Body of pancreas (tissue), 4 donors: ENCODE measurements around the gene TMEM171. TPM values are rescaled to one million over a fixed set of nuclear protein-coding genes. Genes with fewer than 3 reads are reported as not detected.

Experiments used
- ATAC-seq: fragments of 150-250 bp; one replicate; pipeline ENCODE4 v1.9.1; 2016
- DNase-seq, 4 donors: peaks; one replicate each; pipeline ENCODE4 v3.0.0-alpha.2; 2019
- H3K27ac ChIP-seq, 4 donors: fragments of 200-600 bp; sonication (generic); 1 replicate in 3 of 4; 2 replicates in 1 of 4; pipeline versions ENCODE4 v1.5.1 to v1.6.1; 2016 to 2019; ENCODE audit warnings: mild to moderate bottlenecking in 1 of 4, mixed read lengths in 1 of 4, moderate library complexity in 1 of 4
- H3K27me3 ChIP-seq, 2 donors: fragments of 200-600 bp; sonication (generic); one replicate each; pipeline ENCODE4 v1.6.0; 2016; ENCODE audit warnings: mild to moderate bottlenecking in 1 of 2
- H3K36me3 ChIP-seq, 2 donors: fragments of 200-600 bp; sonication (generic); replicated peaks in 1 of 2; 2 replicates each; pipeline ENCODE4 v1.5.1; 2016; ENCODE audit warnings: low read depth in 2 of 2; ENCODE audit not compliant: insufficient read depth in 1 of 2
- H3K4me1 ChIP-seq: fragments of 200-600 bp; sonication (generic); one replicate; pipeline ENCODE4 v1.6.0; 2016
- H3K4me3 ChIP-seq, 2 donors: fragments of 200-600 bp; sonication (generic); 1 replicate in 1 of 2; 2 replicates in 1 of 2; pipeline ENCODE4 v1.5.1; 2016 to 2019
- H3K9me3 ChIP-seq, 3 donors: fragments of 200-600 bp; sonication (generic); 1 replicate in 2 of 3; 2 replicates in 1 of 3; pipeline ENCODE4 v1.5.1; 2016
- CTCF ChIP-seq, 7 experiments: fragments of 450-650 bp in 4 of 7; fragments of 200-600 bp in 3 of 7; sonication (generic) in 3 of 7; IDR thresholded peaks; one replicate each; pipeline ENCODE4 v1.5.1; 2016 to 2019; ENCODE audit warnings: antibody characterized with exemption in 7 of 7
- POLR2A ChIP-seq, 3 donors: fragments of 450-650 bp; IDR thresholded peaks; one replicate each; pipeline ENCODE4 v1.6.1; 2016; ENCODE audit warnings: antibody characterized with exemption in 3 of 3, mild to moderate bottlenecking in 2 of 3
- WGBS, 2 donors: methylation state at CpG; one replicate each; pipeline ENCODE4 v1.1.5; 2017; 5-methylcytosine and 5-hydroxymethylcytosine counted together
- intact Hi-C: fragments of 100-400 bp; cut with DNase I; formaldehyde crosslinking; loops from one replicate; pipeline ENCODE4 v1.15.1; 2023
- total RNA-seq, 2 donors: library from RNA; depleted of rRNA; stranded (reverse); fragments of >200 nt; gene quantifications; one replicate each; pipeline ENCODE4 v1.1.0, GENCODE V29; 2016

TMEM171 gene
- total RNA-seq: 1 to 10 TPM in 1 of 2 donors, not detected in 1; 1.8 TPM

GRCh38 chr5:73120222-73121118 lies at the start of gene TMEM171:
Gene TMEM171, plus strand, starts transcription at chr5:73120575. Its CDS starts 2,799 bp downstream, at chr5:73123374.
- WGBS, 2 donors: 3 to 6% methylated on average over 13 to 78 of the region's 94 CpGs
- intact Hi-C loops: no loop called here
- Histone ChIP-seq H3K27me3 (no peaks in the 10 kb centered on the region), H3K9me3 (no peaks in the 10 kb centered on the region), H3K4me1 (peaks cover 24% of the 10 kb centered on the region), H3K27ac (peak within 1 kb of the TSS in 3 of 4 donors; percentile 22 to 75 (median 28)), H3K4me3 (peak within 1 kb of the TSS in 1 of 2 donors; percentile 31), H3K36me3 (no peaks in the 10 kb centered on the region)
- DNase-seq (peak; percentile 51 to 83 (median 66)), ATAC-seq (peak; percentile 79)
- TF ChIP-seq POLR2A (IDR thresholded peaks at IDR 0.05) (peak in 1 of 3 donors; percentile 22), CTCF (IDR thresholded peaks at IDR 0.05) (no peak)

DNA sequence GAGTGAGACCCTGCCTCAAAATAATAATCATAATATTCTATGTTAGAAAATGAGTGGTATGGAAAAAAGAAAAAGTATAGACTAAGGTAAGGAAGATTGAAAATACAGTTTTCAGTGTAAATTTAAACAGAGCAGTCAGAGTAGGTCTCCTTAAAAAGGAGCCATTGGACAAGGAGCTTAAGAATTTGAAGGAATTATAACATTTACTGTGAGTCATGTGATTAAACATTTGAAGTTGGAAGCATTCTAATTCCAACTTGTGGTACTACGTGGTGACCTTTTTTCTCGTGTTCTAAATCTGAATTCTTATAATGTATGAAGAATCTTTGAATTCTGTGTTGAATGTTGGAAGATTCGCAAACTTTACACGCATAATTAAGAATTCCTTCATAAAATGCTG lies 39.3 kb upstream of the TMEM171 start:
- Histone ChIP-seq H3K4me1 (no peaks in the 10 kb centered on the region), H3K9me3 (no peaks in the 10 kb centered on the region), H3K36me3 (peaks cover 0 to 6% of the 10 kb centered on the region in 2 donors), H3K27me3 (no peaks in the 10 kb centered on the region), H3K4me3 (no peak overlapping the region), H3K27ac (no peak overlapping the region)
- TF ChIP-seq POLR2A (IDR thresholded peaks at IDR 0.05) (no peak), CTCF (IDR thresholded peaks at IDR 0.05) (no peak)
- WGBS, 2 donors: 64 to 82% methylated on average over 4 of the region's 4 CpGs
- DNase-seq (no peak), ATAC-seq (no peak)
- intact Hi-C loops: loop anchor here (10.0 kb wide), 1 partner anchor 114 kb away; no protein-coding TSS in a partner anchor

GRCh38 chr5:73088026-73088425 lies 32.3 kb upstream of the TMEM171 start:
- no peaks in the 10 kb centered on the region for H3K4me1 ChIP-seq
- intact Hi-C loops: loop anchor here (10.0 kb wide), 1 partner anchor 107 kb away; no protein-coding TSS in a partner anchor
- peaks cover 0 to 3% of the 10 kb centered on the region in 2 donors for H3K36me3 ChIP-seq
- H3K9me3 ChIP-seq: no peaks in the 10 kb centered on the region
- H3K4me3 ChIP-seq: no peak overlapping the region
- ATAC-seq (no peak), DNase-seq (no peak)
- H3K27ac ChIP-seq: no peak overlapping the region
- H3K27me3 ChIP-seq: no peaks in the 10 kb centered on the region
- TF ChIP-seq POLR2A (IDR thresholded peaks at IDR 0.05) (no peak), CTCF (IDR thresholded peaks at IDR 0.05) (no peak)
- WGBS, 2 donors: 74 to 80% methylated on average over 4 of the region's 4 CpGs

DNA sequence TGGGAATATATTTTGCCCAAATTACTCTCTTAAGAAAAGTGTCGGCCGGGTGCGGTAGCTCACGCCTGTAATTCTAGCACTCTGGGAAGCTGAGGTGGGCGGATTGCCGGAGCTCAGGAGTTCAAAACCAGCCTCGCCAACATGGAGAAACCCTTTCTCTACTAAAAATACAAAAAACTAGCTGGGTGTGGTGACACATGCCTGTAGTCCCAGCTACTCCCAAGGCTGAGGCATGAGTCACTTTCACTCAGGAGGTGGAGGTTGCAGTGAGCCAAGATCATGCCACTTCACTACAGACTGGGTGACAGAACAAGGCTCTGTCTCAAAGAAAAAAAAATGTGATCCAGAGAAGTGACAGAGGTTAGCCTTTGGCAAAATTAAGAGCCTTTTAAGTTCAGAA lies 26.4 kb upstream of the TMEM171 start:
- Histone ChIP-seq H3K36me3 (no peaks in the 10 kb centered on the region), H3K27ac (no peak overlapping the region), H3K4me1 (no peaks in the 10 kb centered on the region), H3K9me3 (no peaks in the 10 kb centered on the region), H3K27me3 (no peaks in the 10 kb centered on the region), H3K4me3 (no peak overlapping the region)
- peak in 1 of 4 donors; percentile 16 for DNase-seq
- TF ChIP-seq POLR2A (IDR thresholded peaks at IDR 0.05) (no peak), CTCF (IDR thresholded peaks at IDR 0.05) (no peak)
- no peak for ATAC-seq
- WGBS, 2 donors: 96 to 100% methylated on average over 7 of the region's 7 CpGs
- intact Hi-C loops: no loop called here
